ENCODE data around the gene STRAP. TPM values are rescaled to one million over a fixed set of nuclear protein-coding genes. Genes with fewer than 3 reads are reported as not detected.
A peak's percentile ranks its signal among the peaks of the same experiment; 100 is the strongest.

Gene STRAP, protein sequence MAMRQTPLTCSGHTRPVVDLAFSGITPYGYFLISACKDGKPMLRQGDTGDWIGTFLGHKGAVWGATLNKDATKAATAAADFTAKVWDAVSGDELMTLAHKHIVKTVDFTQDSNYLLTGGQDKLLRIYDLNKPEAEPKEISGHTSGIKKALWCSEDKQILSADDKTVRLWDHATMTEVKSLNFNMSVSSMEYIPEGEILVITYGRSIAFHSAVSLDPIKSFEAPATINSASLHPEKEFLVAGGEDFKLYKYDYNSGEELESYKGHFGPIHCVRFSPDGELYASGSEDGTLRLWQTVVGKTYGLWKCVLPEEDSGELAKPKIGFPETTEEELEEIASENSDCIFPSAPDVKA
- total RNA-seq, result 100 to 1,000 TPM in 1 of 4 donors, 10 to 100 TPM in 3; 84.9 to 100 (median 93.3) TPM

DNA sequence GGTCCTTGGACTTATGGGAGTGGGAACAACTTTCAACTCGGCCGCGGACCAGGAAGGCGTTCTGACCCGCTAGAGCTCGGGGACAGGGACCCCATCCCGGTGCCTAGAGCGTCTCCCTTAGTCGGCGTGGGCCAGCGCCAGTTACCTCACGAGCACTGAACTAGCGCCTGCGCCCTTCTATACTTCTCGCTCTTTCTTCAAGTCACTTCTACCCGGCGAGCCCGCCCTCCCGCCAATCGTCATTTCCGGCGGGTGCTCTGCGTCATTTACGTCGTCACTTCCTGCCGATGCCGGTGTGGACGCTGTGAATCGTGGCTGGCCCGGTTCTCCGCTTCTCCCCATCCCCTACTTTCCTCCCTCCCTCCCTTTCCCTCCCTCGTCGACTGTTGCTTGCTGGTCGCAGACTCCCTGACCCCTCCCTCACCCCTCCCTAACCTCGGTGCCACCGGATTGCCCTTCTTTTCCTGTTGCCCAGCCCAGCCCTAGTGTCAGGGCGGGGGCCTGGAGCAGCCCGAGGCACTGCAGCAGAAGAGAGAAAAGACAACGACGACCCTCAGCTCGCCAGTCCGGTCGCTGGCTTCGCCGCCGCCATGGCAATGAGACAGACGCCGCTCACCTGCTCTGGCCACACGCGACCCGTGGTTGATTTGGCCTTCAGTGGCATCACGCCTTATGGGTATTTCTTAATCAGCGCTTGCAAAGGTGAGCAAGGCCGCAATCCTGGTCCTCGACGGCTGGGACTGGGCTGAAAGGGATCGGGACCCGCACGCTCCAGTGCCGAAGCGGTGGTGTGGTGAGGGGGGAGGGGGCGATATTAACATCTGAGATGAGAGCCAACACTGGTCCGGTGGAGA is at the start of gene STRAP:
Gene STRAP (plus strand): TSS at position 270 of the 854 bp plus-strand sequence. CDS start 321 bp downstream, at position 591.
- Histone ChIP-seq H3K9me3 (no peaks in the 10 kb centered on the region), H3K27ac (peak within 1 kb of the TSS; percentile 93 to 99 (median 95)), H3K36me3 (no peaks in the 10 kb centered on the region), H3K4me1 (peaks cover 21 to 24% of the 10 kb centered on the region in 2 donors), H3K4me3 (replicated peaks in 1 of 3) (peak within 1 kb of the TSS; percentile 68 to 100 (median 72)), H3K27me3 (no peaks in the 10 kb centered on the region)
- DNase-seq, result peak; percentile 96
- WGBS, 2 donors, result 0% methylated on average over 53 to 54 of the region's 63 CpGs
- TF ChIP-seq, protein P1, sequence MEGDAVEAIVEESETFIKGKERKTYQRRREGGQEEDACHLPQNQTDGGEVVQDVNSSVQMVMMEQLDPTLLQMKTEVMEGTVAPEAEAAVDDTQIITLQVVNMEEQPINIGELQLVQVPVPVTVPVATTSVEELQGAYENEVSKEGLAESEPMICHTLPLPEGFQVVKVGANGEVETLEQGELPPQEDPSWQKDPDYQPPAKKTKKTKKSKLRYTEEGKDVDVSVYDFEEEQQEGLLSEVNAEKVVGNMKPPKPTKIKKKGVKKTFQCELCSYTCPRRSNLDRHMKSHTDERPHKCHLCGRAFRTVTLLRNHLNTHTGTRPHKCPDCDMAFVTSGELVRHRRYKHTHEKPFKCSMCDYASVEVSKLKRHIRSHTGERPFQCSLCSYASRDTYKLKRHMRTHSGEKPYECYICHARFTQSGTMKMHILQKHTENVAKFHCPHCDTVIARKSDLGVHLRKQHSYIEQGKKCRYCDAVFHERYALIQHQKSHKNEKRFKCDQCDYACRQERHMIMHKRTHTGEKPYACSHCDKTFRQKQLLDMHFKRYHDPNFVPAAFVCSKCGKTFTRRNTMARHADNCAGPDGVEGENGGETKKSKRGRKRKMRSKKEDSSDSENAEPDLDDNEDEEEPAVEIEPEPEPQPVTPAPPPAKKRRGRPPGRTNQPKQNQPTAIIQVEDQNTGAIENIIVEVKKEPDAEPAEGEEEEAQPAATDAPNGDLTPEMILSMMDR (IDR thresholded peaks at IDR 0.05), result no peak
- peak; percentile 93 to 100 for TF ChIP-seq POLR2A (IDR thresholded peaks at IDR 0.05)
- intact Hi-C loops (cut with DNase I), result no loop called here

DNA sequence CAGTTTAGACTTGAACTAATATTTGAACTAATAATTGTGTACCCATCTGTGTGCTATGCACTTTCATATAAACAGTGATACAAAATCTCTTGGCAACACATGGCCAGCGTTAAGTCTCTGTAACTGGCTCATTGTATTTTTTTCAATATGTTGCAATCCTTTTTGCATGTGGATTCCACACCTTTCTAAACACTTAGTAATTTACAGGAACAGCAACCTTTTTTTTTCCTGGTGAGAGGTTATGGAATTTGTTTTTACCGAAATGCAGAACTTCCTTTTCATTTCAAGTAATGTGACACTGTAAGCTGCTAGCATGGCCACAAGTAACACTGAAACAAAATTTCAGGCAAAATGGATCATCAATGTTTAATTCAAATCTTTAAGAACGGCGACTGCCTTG is 47.6 kb upstream of the STRAP start:
- 90% methylated on average over 4 of the region's 4 CpGs for WGBS, 2 donors
- TF ChIP-seq POLR2A (IDR thresholded peaks at IDR 0.05), result no peak
- TF ChIP-seq, protein P1 (IDR thresholded peaks at IDR 0.05), result no peak
- intact Hi-C loops (cut with DNase I), result no loop called here
- H3K4me3 ChIP-seq (replicated peaks in 1 of 3), result no peak overlapping the region
- no peak for DNase-seq
- no peaks in the 10 kb centered on the region for H3K9me3 ChIP-seq
- no peaks in the 10 kb centered on the region for H3K27me3 ChIP-seq
- H3K27ac ChIP-seq, result no peak overlapping the region
- no peaks in the 10 kb centered on the region for H3K36me3 ChIP-seq
- H3K4me1 ChIP-seq, result no peaks in the 10 kb centered on the region

DNA sequence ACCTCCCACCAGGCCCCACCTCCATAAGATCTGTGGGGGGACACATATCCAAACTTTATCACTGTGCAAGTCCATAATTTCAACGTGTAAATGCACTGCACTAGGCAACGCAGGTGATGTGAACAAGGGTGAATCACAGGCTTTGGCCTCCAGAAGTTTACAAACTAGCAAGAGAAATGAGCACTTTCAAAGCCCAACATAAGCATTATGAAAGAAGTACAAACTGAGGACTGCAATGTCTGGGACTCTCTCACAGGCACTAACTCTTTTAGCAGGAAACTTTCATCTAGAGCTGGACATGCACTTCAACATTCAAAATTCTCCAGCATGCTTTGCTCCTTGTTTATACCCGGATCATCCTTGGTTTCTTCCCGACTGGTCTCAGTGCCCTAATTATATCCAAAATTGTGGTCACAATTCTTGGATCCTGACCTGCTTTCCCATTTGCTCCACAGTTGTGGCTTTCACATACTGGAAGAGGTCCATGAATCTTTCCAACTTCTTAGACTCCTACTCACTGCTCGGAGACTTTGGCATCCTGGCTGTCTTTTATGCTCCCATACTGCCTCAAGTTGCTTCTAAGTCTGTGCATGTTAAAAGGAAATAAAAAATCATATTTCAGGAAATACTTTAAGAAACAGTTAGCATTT is 44.9 kb upstream of the STRAP start:
- TF ChIP-seq, protein P1 (IDR thresholded peaks at IDR 0.05), result no peak
- no peak for TF ChIP-seq POLR2A (IDR thresholded peaks at IDR 0.05)
- no peak overlapping the region for H3K27ac ChIP-seq
- H3K36me3 ChIP-seq, result no peaks in the 10 kb centered on the region
- no peaks in the 10 kb centered on the region for H3K9me3 ChIP-seq
- H3K4me3 ChIP-seq (replicated peaks in 1 of 3), result no peak overlapping the region
- WGBS, 2 donors, result 79 to 80% methylated on average over 5 of the region's 5 CpGs
- intact Hi-C loops (cut with DNase I), result no loop called here
- no peak for DNase-seq
- no peaks in the 10 kb centered on the region for H3K27me3 ChIP-seq
- no peaks in the 10 kb centered on the region for H3K4me1 ChIP-seq

DNA sequence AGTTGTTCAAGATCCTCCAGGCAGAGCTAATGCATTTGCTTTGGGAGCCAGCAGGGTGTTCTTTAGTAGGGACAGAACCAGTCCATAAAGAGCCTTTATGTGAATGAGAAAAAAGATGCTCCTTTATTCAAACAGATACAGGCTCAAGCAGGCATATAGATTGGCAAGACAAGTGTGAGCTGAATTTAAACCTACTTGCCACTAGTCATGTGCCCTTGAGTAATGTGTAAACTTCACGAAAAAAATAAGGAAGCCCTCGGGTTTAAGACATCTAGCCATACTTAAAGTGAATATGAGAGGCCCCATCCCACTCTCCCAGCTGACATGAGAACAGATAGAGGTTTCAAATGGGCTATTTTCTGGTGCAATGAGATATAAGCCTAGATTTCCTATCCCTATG is 43.1 kb upstream of the STRAP start:
- intact Hi-C loops (cut with DNase I), result no loop called here
- DNase-seq, result no peak
- Histone ChIP-seq H3K9me3 (no peaks in the 10 kb centered on the region), H3K27ac (no peak overlapping the region), H3K27me3 (no peaks in the 10 kb centered on the region), H3K4me3 (replicated peaks in 1 of 3) (no peak overlapping the region), H3K4me1 (no peaks in the 10 kb centered on the region), H3K36me3 (no peaks in the 10 kb centered on the region)
- 63 to 71% methylated on average over 2 of the region's 2 CpGs for WGBS, 2 donors
- TF ChIP-seq POLR2A (IDR thresholded peaks at IDR 0.05), result no peak
- TF ChIP-seq, protein P1 (IDR thresholded peaks at IDR 0.05), result no peak
